ENCODE measurements around the gene FREM3.

DNA sequence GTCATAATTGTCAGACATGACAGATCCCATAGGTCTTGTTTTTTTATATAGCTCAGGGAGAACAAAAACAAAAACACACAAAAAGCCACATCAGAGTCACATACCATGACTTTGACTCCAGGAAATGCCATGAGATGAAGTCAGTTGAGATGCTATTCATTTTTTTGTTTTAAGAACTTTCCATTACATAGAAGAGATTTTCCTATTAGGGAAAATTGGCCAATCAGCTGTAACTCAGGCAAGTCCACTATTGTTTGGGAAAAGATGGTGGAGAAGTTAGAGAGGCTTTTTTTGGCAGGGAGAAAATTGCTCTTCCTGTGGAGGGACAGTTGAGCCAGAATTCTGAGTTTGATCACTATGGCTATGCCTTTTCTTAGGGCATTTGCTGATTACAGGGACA is 114.4 kb downstream of the FREM3 start:
- no peak for TF ChIP-seq EZH2 (optimal IDR thresholded peaks at IDR 0.05; ENCODE audit: low read depth, low read length)
- TF ChIP-seq, protein P1, sequence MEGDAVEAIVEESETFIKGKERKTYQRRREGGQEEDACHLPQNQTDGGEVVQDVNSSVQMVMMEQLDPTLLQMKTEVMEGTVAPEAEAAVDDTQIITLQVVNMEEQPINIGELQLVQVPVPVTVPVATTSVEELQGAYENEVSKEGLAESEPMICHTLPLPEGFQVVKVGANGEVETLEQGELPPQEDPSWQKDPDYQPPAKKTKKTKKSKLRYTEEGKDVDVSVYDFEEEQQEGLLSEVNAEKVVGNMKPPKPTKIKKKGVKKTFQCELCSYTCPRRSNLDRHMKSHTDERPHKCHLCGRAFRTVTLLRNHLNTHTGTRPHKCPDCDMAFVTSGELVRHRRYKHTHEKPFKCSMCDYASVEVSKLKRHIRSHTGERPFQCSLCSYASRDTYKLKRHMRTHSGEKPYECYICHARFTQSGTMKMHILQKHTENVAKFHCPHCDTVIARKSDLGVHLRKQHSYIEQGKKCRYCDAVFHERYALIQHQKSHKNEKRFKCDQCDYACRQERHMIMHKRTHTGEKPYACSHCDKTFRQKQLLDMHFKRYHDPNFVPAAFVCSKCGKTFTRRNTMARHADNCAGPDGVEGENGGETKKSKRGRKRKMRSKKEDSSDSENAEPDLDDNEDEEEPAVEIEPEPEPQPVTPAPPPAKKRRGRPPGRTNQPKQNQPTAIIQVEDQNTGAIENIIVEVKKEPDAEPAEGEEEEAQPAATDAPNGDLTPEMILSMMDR (IDR thresholded peaks at IDR 0.05; ENCODE audit: low read length), result no peak
- TF ChIP-seq EZH2phosphoT487 (IDR thresholded peaks at IDR 0.05; ENCODE audit: low read length), result no peak

All from MM.1S (cell line).